Esophagus muscularis mucosa (tissue), 4 donors: Measurements from ENCODE around the gene FADS3.

Experiments
- CTCF ChIP-seq, 3 experiments: fragments of 200-600 bp in 2 of 3; fragments of 450-650 bp in 1 of 3; sonication (generic) in 2 of 3; IDR thresholded peaks; one replicate each; pipeline ENCODE4 v1.5.1; 2017 to 2019; ENCODE audit warnings: antibody characterized with exemption in 3 of 3, mild to moderate bottlenecking in 2 of 3, moderate library complexity in 1 of 3
- EP300 ChIP-seq: sonication (generic); formaldehyde crosslinking; IDR thresholded peaks from one replicate; pipeline ENCODE4 v1.6.1; 2017; ENCODE audit warnings: antibody characterized with exemption
- POLR2AphosphoS5 ChIP-seq, 2 donors: sonication (generic); formaldehyde crosslinking; IDR thresholded peaks; one replicate each; pipeline ENCODE4 v1.6.1; 2017; ENCODE audit warnings: antibody characterized with exemption in 2 of 2

GRCh38 chr11:61871158-61871597, 20.2 kb downstream of the FADS3 start:
- TF ChIP-seq CTCF (IDR thresholded peaks at IDR 0.05), result peak; percentile 87 to 96 (median 93)
- no peak for TF ChIP-seq EP300
- TF ChIP-seq POLR2AphosphoS5 (IDR thresholded peaks at IDR 0.05), result peak; percentile 40 to 46
